ENCODE data around the gene YTHDC2. TPM values are rescaled to one million over a fixed set of nuclear protein-coding genes. Genes with fewer than 3 reads are reported as not detected.
"Not testable (repeated sequence)": the region's sequence is repeated elsewhere in the genome, so short reads cannot be mapped to it uniquely, and the experiment has no call there.

Gene YTHDC2
- total RNA-seq, 3 donors from 2014 or later (not counting 1 experiment from before 2014, with no cell fraction given), result 37.7 to 38.8 (median 38.0) TPM

GRCh38 chr5:113598150-113598549 is 84.7 kb downstream of the YTHDC2 start:
- Histone ChIP-seq H3K9me3 (ENCODE audit: control insufficient read depth, insufficient read depth, low read length) (no peaks in the 10 kb centered on the region), H3K4me1 (ENCODE audit: control insufficient read depth, insufficient read depth, low read length) (no peaks in the 10 kb centered on the region)
- peaks cover 15% of the 10 kb centered on the region for H3K36me3 Mint-ChIP-seq

GRCh38 chr5:113598926-113599325 is 85.4 kb downstream of the YTHDC2 start:
- no peak overlapping the region for H3K4me3 ChIP-seq (ENCODE audit: low read length)
- Mint-ChIP-seq H3K4me3 (no peak overlapping the region), H3K4me1 (no peaks in the 10 kb centered on the region), H3K27ac (no peak overlapping the region), H3K36me3 (peaks cover 8% of the 10 kb centered on the region), H3K9me3 (no peaks in the 10 kb centered on the region), H3K27me3 (ENCODE audit: low read depth in 2 of 2) (peaks cover 4 to 12% of the 10 kb centered on the region in 2 donors)
- intact Hi-C loops (cut with micrococcal nuclease), result no loop called here
- ATAC-seq (no peak), DNase-seq (no peak)
- no peak overlapping the region for H3K27ac ChIP-seq (ENCODE audit: low read length)
- peaks cover 5% of the 10 kb centered on the region for H3K36me3 ChIP-seq (ENCODE audit: control insufficient read depth, insufficient read depth, low read length)
- WGBS (ENCODE audit: insufficient coverage), result no CpG with 5 or more reads among the region's 2 CpGs
- H3K9me3 ChIP-seq (ENCODE audit: control insufficient read depth, insufficient read depth, low read length), result no peaks in the 10 kb centered on the region
- no peaks in the 10 kb centered on the region for H3K4me1 ChIP-seq (ENCODE audit: control insufficient read depth, insufficient read depth, low read length)
- H3K27me3 ChIP-seq (ENCODE audit: control insufficient read depth, insufficient read depth, low read length), result no peaks in the 10 kb centered on the region
- TF ChIP-seq CTCF (IDR thresholded peaks at IDR 0.05), result no peak

More at GRCh38 chr5:113598150-113598549, 84.7 kb downstream of the YTHDC2 start:
- H3K9me3 Mint-ChIP-seq, result no peaks in the 10 kb centered on the region
- ATAC-seq (no peak), DNase-seq (no peak)
- H3K27ac Mint-ChIP-seq, result no peak overlapping the region
- Histone ChIP-seq H3K27me3 (ENCODE audit: control insufficient read depth, insufficient read depth, low read length) (no peaks in the 10 kb centered on the region), H3K4me3 (ENCODE audit: low read length) (no peak overlapping the region), H3K27ac (ENCODE audit: low read length) (no peak overlapping the region), H3K36me3 (ENCODE audit: control insufficient read depth, insufficient read depth, low read length) (peaks cover 11% of the 10 kb centered on the region)
- intact Hi-C loops (cut with micrococcal nuclease), result no loop called here
- TF ChIP-seq CTCF (IDR thresholded peaks at IDR 0.05), result no peak
- H3K4me1 Mint-ChIP-seq, result no peaks in the 10 kb centered on the region
- H3K27me3 Mint-ChIP-seq (ENCODE audit: low read depth in 2 of 2), result peaks cover 4 to 6% of the 10 kb centered on the region in 2 donors
- no peak overlapping the region for H3K4me3 Mint-ChIP-seq
- no CpG with 5 or more reads among the region's 2 CpGs for WGBS (ENCODE audit: insufficient coverage)

GRCh38 chr5:113600255-113600905 is 86.9 kb downstream of the YTHDC2 start:
- ATAC-seq (no peak), DNase-seq (no peak)
- no peaks in the 10 kb centered on the region for H3K36me3 Mint-ChIP-seq
- no peak overlapping the region for H3K27ac ChIP-seq (ENCODE audit: low read length)
- intact Hi-C loops (cut with micrococcal nuclease), result no loop called here
- no peak overlapping the region for H3K4me3 Mint-ChIP-seq
- H3K4me3 ChIP-seq (ENCODE audit: low read length), result no peak overlapping the region
- WGBS (ENCODE audit: insufficient coverage), result 85% methylated on average over 3 of the region's 4 CpGs
- H3K4me1 Mint-ChIP-seq, result no peaks in the 10 kb centered on the region
- no peaks in the 10 kb centered on the region for H3K4me1 ChIP-seq (ENCODE audit: control insufficient read depth, insufficient read depth, low read length)
- no peak for TF ChIP-seq CTCF (IDR thresholded peaks at IDR 0.05)
- no peaks in the 10 kb centered on the region for H3K9me3 ChIP-seq (ENCODE audit: control insufficient read depth, insufficient read depth, low read length)
- H3K27me3 Mint-ChIP-seq (ENCODE audit: low read depth in 2 of 2), result peaks cover 4 to 23% of the 10 kb centered on the region in 2 donors
- H3K27me3 ChIP-seq (ENCODE audit: control insufficient read depth, insufficient read depth, low read length), result peaks cover 11% of the 10 kb centered on the region
- H3K9me3 Mint-ChIP-seq, result no peaks in the 10 kb centered on the region
- peaks cover 5% of the 10 kb centered on the region for H3K36me3 ChIP-seq (ENCODE audit: control insufficient read depth, insufficient read depth, low read length)
- H3K27ac Mint-ChIP-seq, result no peak overlapping the region

DNA sequence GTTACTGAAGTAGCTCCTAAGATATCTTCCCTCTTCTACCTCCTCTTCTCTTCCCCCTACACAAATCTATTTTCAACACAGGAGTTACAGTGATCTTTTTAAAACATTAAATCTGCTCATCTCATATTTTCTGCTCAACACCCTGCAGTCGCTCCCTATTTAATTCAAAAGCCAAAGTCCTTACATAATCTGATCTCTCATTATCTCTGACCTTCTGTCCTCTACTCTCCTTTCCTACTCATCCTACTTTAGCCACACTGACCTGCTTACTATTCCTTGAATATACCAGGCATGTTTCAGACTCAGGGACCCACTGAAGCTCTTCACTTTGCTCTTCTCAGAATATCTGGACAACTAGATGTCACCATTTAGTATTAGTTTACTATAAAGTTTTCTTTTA is 87.9 kb downstream of the YTHDC2 start:
- intact Hi-C loops (cut with micrococcal nuclease), result no loop called here
- no peak overlapping the region for H3K4me3 Mint-ChIP-seq

DNA sequence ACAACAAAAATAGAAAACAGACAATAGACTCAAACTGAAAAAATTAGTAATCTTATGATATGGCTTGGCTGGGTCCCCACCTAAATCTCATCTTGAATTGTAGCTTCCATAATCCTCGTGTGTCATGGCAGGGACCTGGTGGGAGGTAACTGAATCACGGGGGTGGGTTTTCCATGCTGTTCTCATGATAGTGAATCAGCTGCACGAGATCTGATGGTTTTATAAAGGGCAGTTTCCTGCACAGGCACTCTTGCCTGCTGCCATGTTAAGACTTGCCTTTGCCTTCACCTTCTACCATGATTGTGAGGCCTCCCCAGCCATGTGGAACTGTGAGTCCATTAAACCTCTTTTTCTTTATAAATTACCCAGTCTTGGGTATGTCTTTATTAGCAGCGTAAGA is 89.8 kb downstream of the YTHDC2 start:
- ATAC-seq; H3K27ac ChIP-seq (ENCODE audit: low read length); H3K36me3 Mint-ChIP-seq; H3K4me1 Mint-ChIP-seq; H3K36me3 ChIP-seq (ENCODE audit: control insufficient read depth, insufficient read depth, low read length); H3K4me3 Mint-ChIP-seq; H3K27ac Mint-ChIP-seq; H3K4me1 ChIP-seq (ENCODE audit: control insufficient read depth, insufficient read depth, low read length); H3K9me3 Mint-ChIP-seq; H3K9me3 ChIP-seq (ENCODE audit: control insufficient read depth, insufficient read depth, low read length); intact Hi-C loops (cut with micrococcal nuclease); H3K4me3 ChIP-seq (ENCODE audit: low read length); DNase-seq: not testable (repeated sequence)
- 74% methylated on average over 3 of the region's 4 CpGs for WGBS (ENCODE audit: insufficient coverage)
- H3K27me3 Mint-ChIP-seq (ENCODE audit: low read depth in 2 of 2), result peaks cover 15 to 38% of the 10 kb centered on the region in 2 donors
- peaks cover 23% of the 10 kb centered on the region for H3K27me3 ChIP-seq (ENCODE audit: control insufficient read depth, insufficient read depth, low read length)

More for the DNA sequence above, 87.9 kb downstream of the YTHDC2 start:
- 89% methylated on average over 1 of the region's 1 CpG for WGBS (ENCODE audit: insufficient coverage)
- no peaks in the 10 kb centered on the region for H3K36me3 Mint-ChIP-seq
- Histone ChIP-seq H3K27me3 (ENCODE audit: control insufficient read depth, insufficient read depth, low read length) (peaks cover 22% of the 10 kb centered on the region), H3K27ac (ENCODE audit: low read length) (no peak overlapping the region), H3K36me3 (ENCODE audit: control insufficient read depth, insufficient read depth, low read length) (peaks cover 3% of the 10 kb centered on the region), H3K4me3 (ENCODE audit: low read length) (no peak overlapping the region), H3K9me3 (ENCODE audit: control insufficient read depth, insufficient read depth, low read length) (no peaks in the 10 kb centered on the region), H3K4me1 (ENCODE audit: control insufficient read depth, insufficient read depth, low read length) (no peaks in the 10 kb centered on the region)
- H3K4me1 Mint-ChIP-seq, result no peaks in the 10 kb centered on the region
- DNase-seq (no peak), ATAC-seq (no peak)
- no peak overlapping the region for H3K27ac Mint-ChIP-seq
- H3K27me3 Mint-ChIP-seq (ENCODE audit: low read depth in 2 of 2), result peaks cover 12 to 33% of the 10 kb centered on the region in 2 donors
- no peak for TF ChIP-seq CTCF (IDR thresholded peaks at IDR 0.05)
- H3K9me3 Mint-ChIP-seq, result no peaks in the 10 kb centered on the region

Data from natural killer cell (primary cell).